GM21723 (cell line): Measurements from ENCODE around the gene ANKRD40CL.

Experiments used
- ATAC-seq: cut with Tn5 transposase; IDR thresholded peaks from one replicate; pipeline ENCODE4 v1.9.1; 2021; ENCODE audit warnings: mild to moderate bottlenecking, moderate library complexity; ENCODE audit not compliant: unreplicated experiment

Gene ANKRD40CL

GRCh38 chr17:50719144-50719923 lies 48.0 kb downstream of the ANKRD40CL start, which contains the start of gene LUC7L3:
TSS of gene LUC7L3 (plus strand) at chr17:50719603. CDS start at chr17:50719733, 130 bp downstream.
- peak; percentile 96 for ATAC-seq

- ATAC-seq, result no peak
Observed at GRCh38 chr17:50715471-50715870, 51.8 kb downstream of the ANKRD40CL start.

GRCh38 chr17:50712641-50713040 lies 54.7 kb downstream of the ANKRD40CL start:
- no peak for ATAC-seq
